ENCODE data around the gene YWHAQ.

DNA sequence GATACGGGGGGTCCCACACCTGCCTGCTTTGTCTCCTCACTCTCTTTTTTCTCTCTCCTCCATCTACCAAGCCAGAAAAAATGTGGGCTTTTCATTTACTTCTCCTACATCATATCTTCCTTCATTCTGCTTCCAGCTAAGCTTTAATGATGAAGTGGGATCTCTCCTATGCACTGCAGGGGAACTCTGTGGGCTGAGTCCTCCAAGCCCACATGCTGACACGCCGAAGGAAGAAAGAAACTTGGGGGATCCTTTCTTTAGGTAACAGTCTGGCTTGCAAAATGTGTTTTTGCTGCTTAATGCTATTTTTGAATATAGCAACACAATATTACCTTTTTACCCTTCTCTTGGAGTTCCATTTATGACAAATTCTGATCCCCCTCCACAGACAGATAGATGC, 33.6 kb upstream of the YWHAQ start:
- TF ChIP-seq, protein P1, sequence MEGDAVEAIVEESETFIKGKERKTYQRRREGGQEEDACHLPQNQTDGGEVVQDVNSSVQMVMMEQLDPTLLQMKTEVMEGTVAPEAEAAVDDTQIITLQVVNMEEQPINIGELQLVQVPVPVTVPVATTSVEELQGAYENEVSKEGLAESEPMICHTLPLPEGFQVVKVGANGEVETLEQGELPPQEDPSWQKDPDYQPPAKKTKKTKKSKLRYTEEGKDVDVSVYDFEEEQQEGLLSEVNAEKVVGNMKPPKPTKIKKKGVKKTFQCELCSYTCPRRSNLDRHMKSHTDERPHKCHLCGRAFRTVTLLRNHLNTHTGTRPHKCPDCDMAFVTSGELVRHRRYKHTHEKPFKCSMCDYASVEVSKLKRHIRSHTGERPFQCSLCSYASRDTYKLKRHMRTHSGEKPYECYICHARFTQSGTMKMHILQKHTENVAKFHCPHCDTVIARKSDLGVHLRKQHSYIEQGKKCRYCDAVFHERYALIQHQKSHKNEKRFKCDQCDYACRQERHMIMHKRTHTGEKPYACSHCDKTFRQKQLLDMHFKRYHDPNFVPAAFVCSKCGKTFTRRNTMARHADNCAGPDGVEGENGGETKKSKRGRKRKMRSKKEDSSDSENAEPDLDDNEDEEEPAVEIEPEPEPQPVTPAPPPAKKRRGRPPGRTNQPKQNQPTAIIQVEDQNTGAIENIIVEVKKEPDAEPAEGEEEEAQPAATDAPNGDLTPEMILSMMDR (conservative IDR thresholded peaks at IDR 0.05) = no peak
- TF ChIP-seq ZFX (IDR thresholded peaks at IDR 0.05) = no peak

Measured in C4-2B (cell line).